CD8-positive, alpha-beta memory T cell (primary cell): ENCODE results near the gene DPP6. TPM values are rescaled to one million over a fixed set of nuclear protein-coding genes. Genes with fewer than 3 reads are reported as not detected.
A peak's percentile ranks its signal among the peaks of the same experiment; 100 is the strongest.

Source experiments
- CTCF ChIA-PET: fragments of 350-600 bp; sonication (Branson Sonifier 250); formaldehyde crosslinking; loops from one replicate; lab custom pipeline; 2021; ENCODE audit warnings: antibody characterized with exemption; lab: Charles Lee
- POLR2A ChIA-PET: fragments of 350-600 bp; sonication (Branson Sonifier 250); formaldehyde crosslinking; loops from one replicate; lab custom pipeline; 2021; ENCODE audit warnings: antibody characterized with exemption; lab: Charles Lee
- DNase-seq, 5 donors: peaks; one replicate each; pipeline versions ENCODE4 v3.0.0 to v3.0.0-alpha.2; 2020 to 2022; ENCODE audit warnings: mixed read lengths in 1 of 5
- H3K27ac ChIP-seq: one replicate; pipeline ENCODE4 v1.7.0; 2013; ENCODE audit warnings: low read depth, mild to moderate bottlenecking, low read length, moderate library complexity
- H3K27me3 ChIP-seq: 2 replicates; pipeline ENCODE4 v1.7.0; 2013; ENCODE audit warnings: low read length, mild to moderate bottlenecking; ENCODE audit not compliant: insufficient read depth, poor library complexity, severe bottlenecking
- H3K36me3 ChIP-seq: 2 replicates; pipeline ENCODE4 v1.7.0; 2013; ENCODE audit warnings: mild to moderate bottlenecking, low read length, moderate library complexity; ENCODE audit not compliant: insufficient read depth
- H3K4me1 ChIP-seq: 2 replicates; pipeline ENCODE4 v1.7.0; 2013; ENCODE audit warnings: mild to moderate bottlenecking, low read length, moderate library complexity; ENCODE audit not compliant: insufficient read depth
- H3K4me3 ChIP-seq: 2 replicates; pipeline ENCODE4 v1.7.0; 2013; ENCODE audit warnings: mild to moderate bottlenecking, low read length
- H3K9me3 ChIP-seq: 2 replicates; pipeline ENCODE4 v1.7.0; 2013; ENCODE audit warnings: mild to moderate bottlenecking, low read length
- H3K27ac Mint-ChIP-seq, 8 donors: one replicate each; pipeline ENCODE4 v1.8.0; 2020 to 2021; ENCODE audit warnings: mixed read lengths in 8 of 8, mild to moderate bottlenecking in 6 of 8, inconsistent platforms in 3 of 8, moderate library complexity in 3 of 8
- H3K27me3 Mint-ChIP-seq, 2 donors: one replicate each; pipeline ENCODE4 v1.8.0; 2020 to 2021; ENCODE audit warnings: mixed read lengths in 2 of 2, mild to moderate bottlenecking in 1 of 2, moderate library complexity in 1 of 2
- H3K36me3 Mint-ChIP-seq, 3 donors: one replicate each; pipeline ENCODE4 v1.8.0; 2020 to 2021; ENCODE audit warnings: mixed read lengths in 3 of 3, inconsistent platforms in 1 of 3, mild to moderate bottlenecking in 1 of 3
- H3K4me1 Mint-ChIP-seq, 3 donors: one replicate each; pipeline ENCODE4 v1.8.0; 2020 to 2021; ENCODE audit warnings: mixed read lengths in 3 of 3, inconsistent platforms in 1 of 3, mild to moderate bottlenecking in 1 of 3
- H3K4me3 Mint-ChIP-seq, 7 donors: one replicate each; pipeline ENCODE4 v1.8.0; 2020 to 2021; ENCODE audit warnings: mixed read lengths in 7 of 7, mild to moderate bottlenecking in 6 of 7, moderate library complexity in 4 of 7, inconsistent platforms in 2 of 7
- H3K9me3 Mint-ChIP-seq, 5 donors: one replicate each; pipeline ENCODE4 v1.8.0; 2020 to 2022; ENCODE audit warnings: mixed read lengths in 5 of 5, mild to moderate bottlenecking in 3 of 5, moderate library complexity in 2 of 5, inconsistent platforms in 1 of 5
- polyA plus RNA-seq: library from polyadenylated mRNA; unstranded; fragments of 300-500 nt; fragmentation: Illumina TruSeq; gene quantifications from one replicate; pipeline ENCODE4 v1.2.3, GENCODE V29; 2021
- total RNA-seq, 2 experiments: library from RNA; stranded (reverse); gene quantifications; one replicate each; pipeline ENCODE4 v1.2.3, GENCODE V29; 2021

Gene DPP6
- total and polyA plus RNA-seq, 3 experiments from 2014 or later: not detected

GRCh38 chr7:154741131-154741530, 688.9 kb downstream of the DPP6 start:
- DNase-seq: no peak
- H3K9me3 Mint-ChIP-seq: no peaks in the 10 kb centered on the region

GRCh38 chr7:154743206-154743605, 691.0 kb downstream of the DPP6 start:
- H3K27ac Mint-ChIP-seq: no peak overlapping the region
- Histone ChIP-seq H3K4me3 (no peak overlapping the region), H3K36me3 (no peaks in the 10 kb centered on the region), H3K9me3 (no peaks in the 10 kb centered on the region), H3K27me3 (no peaks in the 10 kb centered on the region), H3K4me1 (no peaks in the 10 kb centered on the region), H3K27ac (no peak overlapping the region)
- H3K4me1 Mint-ChIP-seq: no peaks in the 10 kb centered on the region
- no peak overlapping the region for H3K4me3 Mint-ChIP-seq
- no peaks in the 10 kb centered on the region for H3K36me3 Mint-ChIP-seq
- ChIA-PET POLR2A (no interaction called here), CTCF (no interaction called here)
- no peaks in the 10 kb centered on the region for H3K9me3 Mint-ChIP-seq
- peaks cover 4 to 5% of the 10 kb centered on the region in 2 donors for H3K27me3 Mint-ChIP-seq
- DNase-seq: no peak

More at GRCh38 chr7:154741131-154741530, 688.9 kb downstream of the DPP6 start:
- Histone ChIP-seq H3K9me3 (no peaks in the 10 kb centered on the region), H3K27me3 (no peaks in the 10 kb centered on the region), H3K4me3 (no peak overlapping the region), H3K4me1 (no peaks in the 10 kb centered on the region), H3K36me3 (no peaks in the 10 kb centered on the region), H3K27ac (no peak overlapping the region)
- Mint-ChIP-seq H3K36me3 (no peaks in the 10 kb centered on the region), H3K4me3 (no peak overlapping the region), H3K27me3 (peaks cover 0 to 3% of the 10 kb centered on the region in 2 donors), H3K27ac (no peak overlapping the region), H3K4me1 (no peaks in the 10 kb centered on the region)
- CTCF ChIA-PET: no interaction called here
- POLR2A ChIA-PET: no interaction called here

- Histone ChIP-seq H3K4me3 (no peak overlapping the region), H3K9me3 (no peaks in the 10 kb centered on the region), H3K27ac (no peak overlapping the region), H3K4me1 (no peaks in the 10 kb centered on the region), H3K27me3 (no peaks in the 10 kb centered on the region), H3K36me3 (no peaks in the 10 kb centered on the region)
- Mint-ChIP-seq H3K4me1 (no peaks in the 10 kb centered on the region), H3K27me3 (peaks cover 1 to 4% of the 10 kb centered on the region in 2 donors), H3K27ac (no peak overlapping the region), H3K36me3 (no peaks in the 10 kb centered on the region), H3K9me3 (no peaks in the 10 kb centered on the region), H3K4me3 (no peak overlapping the region)
- POLR2A ChIA-PET: no interaction called here
- CTCF ChIA-PET: no interaction called here
- peak in 1 of 5 donors; percentile 5 for DNase-seq
These were observed 692.2 kb downstream of the DPP6 start for GRCh38 chr7:154744256-154744860.

- H3K27ac Mint-ChIP-seq: no peak overlapping the region
- H3K36me3 ChIP-seq: no peaks in the 10 kb centered on the region
- no peak overlapping the region for H3K4me3 ChIP-seq
- no peaks in the 10 kb centered on the region for H3K4me1 Mint-ChIP-seq
- no peaks in the 10 kb centered on the region for H3K27me3 ChIP-seq
- H3K27ac ChIP-seq: no peak overlapping the region
- H3K9me3 Mint-ChIP-seq: no peaks in the 10 kb centered on the region
- no peaks in the 10 kb centered on the region for H3K9me3 ChIP-seq
- CTCF ChIA-PET: no interaction called here
- H3K36me3 Mint-ChIP-seq: no peaks in the 10 kb centered on the region
- H3K4me3 Mint-ChIP-seq: no peak overlapping the region
- peaks cover 1 to 4% of the 10 kb centered on the region in 2 donors for H3K27me3 Mint-ChIP-seq
- DNase-seq: no peak
- H3K4me1 ChIP-seq: no peaks in the 10 kb centered on the region
- POLR2A ChIA-PET: no interaction called here
These were observed 692.7 kb downstream of the DPP6 start for GRCh38 chr7:154744861-154745258.

- Histone ChIP-seq H3K27me3 (no peaks in the 10 kb centered on the region), H3K27ac (no peak overlapping the region), H3K4me3 (no peak overlapping the region), H3K9me3 (no peaks in the 10 kb centered on the region), H3K4me1 (no peaks in the 10 kb centered on the region), H3K36me3 (no peaks in the 10 kb centered on the region)
- no peak for DNase-seq
- Mint-ChIP-seq H3K4me3 (no peak overlapping the region), H3K36me3 (no peaks in the 10 kb centered on the region), H3K27ac (no peak overlapping the region), H3K9me3 (peaks cover 0 to 3% (median 0%) of the 10 kb centered on the region in 5 donors), H3K27me3 (peaks cover 1 to 4% of the 10 kb centered on the region in 2 donors), H3K4me1 (no peaks in the 10 kb centered on the region)
- ChIA-PET CTCF (no interaction called here), POLR2A (no interaction called here)
These were observed 694.6 kb downstream of the DPP6 start for GRCh38 chr7:154746571-154747360.

- H3K4me3 Mint-ChIP-seq: no peak overlapping the region
- peaks cover 0 to 3% (median 0%) of the 10 kb centered on the region in 5 donors for H3K9me3 Mint-ChIP-seq
- no peaks in the 10 kb centered on the region for H3K36me3 Mint-ChIP-seq
- Histone ChIP-seq H3K27me3 (no peaks in the 10 kb centered on the region), H3K27ac (no peak overlapping the region), H3K36me3 (no peaks in the 10 kb centered on the region), H3K9me3 (no peaks in the 10 kb centered on the region), H3K4me3 (no peak overlapping the region), H3K4me1 (no peaks in the 10 kb centered on the region)
- no peak overlapping the region for H3K27ac Mint-ChIP-seq
- no peak for DNase-seq
- ChIA-PET CTCF (no interaction called here), POLR2A (no interaction called here)
- H3K4me1 Mint-ChIP-seq: no peaks in the 10 kb centered on the region
- peaks cover 1 to 4% of the 10 kb centered on the region in 2 donors for H3K27me3 Mint-ChIP-seq
These were observed 696.0 kb downstream of the DPP6 start for GRCh38 chr7:154748089-154748786.

GRCh38 chr7:154750353-154750801, 698.2 kb downstream of the DPP6 start:
- DNase-seq: no peak
- H3K27me3 ChIP-seq: no peaks in the 10 kb centered on the region
- Mint-ChIP-seq H3K4me3 (no peak overlapping the region), H3K27me3 (peaks cover 1 to 4% of the 10 kb centered on the region in 2 donors), H3K27ac (no peak overlapping the region), H3K4me1 (no peaks in the 10 kb centered on the region), H3K36me3 (no peaks in the 10 kb centered on the region), H3K9me3 (peaks cover 0 to 3% (median 0%) of the 10 kb centered on the region in 5 donors)
- H3K4me3 ChIP-seq: no peak overlapping the region
- POLR2A ChIA-PET: no interaction called here
- no peaks in the 10 kb centered on the region for H3K9me3 ChIP-seq
- no peaks in the 10 kb centered on the region for H3K4me1 ChIP-seq
- CTCF ChIA-PET: no interaction called here
- H3K27ac ChIP-seq: no peak overlapping the region
- no peaks in the 10 kb centered on the region for H3K36me3 ChIP-seq

- ChIA-PET CTCF (no interaction called here), POLR2A (no interaction called here)
- Histone ChIP-seq H3K4me3 (no peak overlapping the region), H3K27ac (no peak overlapping the region), H3K9me3 (no peaks in the 10 kb centered on the region), H3K36me3 (no peaks in the 10 kb centered on the region), H3K4me1 (no peaks in the 10 kb centered on the region), H3K27me3 (no peaks in the 10 kb centered on the region)
- H3K4me1 Mint-ChIP-seq: no peaks in the 10 kb centered on the region
- no peak for DNase-seq
- H3K9me3 Mint-ChIP-seq: peaks cover 0 to 3% (median 0%) of the 10 kb centered on the region in 5 donors
- H3K27ac Mint-ChIP-seq: no peak overlapping the region
- H3K4me3 Mint-ChIP-seq: no peak overlapping the region
- H3K27me3 Mint-ChIP-seq: no peaks in the 10 kb centered on the region
- no peaks in the 10 kb centered on the region for H3K36me3 Mint-ChIP-seq
These were observed 701.0 kb downstream of the DPP6 start for GRCh38 chr7:154753226-154753625.
